T-helper 2 cell treated with Interferon-gamma antibody and Interleukin-4, amounts not matched to agents 100 ng/mL and 5 ng/mL, for 36 hours (primary cell): Measurements from ENCODE around the gene BAIAP2. TPM values are rescaled to one million over a fixed set of nuclear protein-coding genes. Genes with fewer than 3 reads are reported as not detected.

ENCODE experiments used
- intact Hi-C: fragments of 100-400 bp; cut with micrococcal nuclease; formaldehyde crosslinking; loops from one replicate; pipeline ENCODE4 v1.15.1; 2023
- total RNA-seq: library from RNA; stranded (reverse); gene quantifications from 2 replicates; pipeline ENCODE4 v1.2.3, GENCODE V29; 2022

Gene BAIAP2
- total RNA-seq, 1 donor from 2014 or later, result 5.5 TPM

- intact Hi-C loops, result no loop called here
These were observed 87.1 kb downstream of the BAIAP2 start for GRCh38 chr17:81121841-81122733.

GRCh38 chr17:81123052-81124048, 88.4 kb downstream of the BAIAP2 start:
- intact Hi-C loops, result no loop called here

GRCh38 chr17:81124377-81124776, 89.4 kb downstream of the BAIAP2 start:
- intact Hi-C loops, result no loop called here

GRCh38 chr17:81125573-81126081, 90.7 kb downstream of the BAIAP2 start:
- intact Hi-C loops, result no loop called here

- intact Hi-C loops, result no loop called here
These were observed 91.6 kb downstream of the BAIAP2 start for GRCh38 chr17:81126281-81127132.

- intact Hi-C loops, result no loop called here
These were observed 92.1 kb downstream of the BAIAP2 start for GRCh38 chr17:81127133-81127455.

GRCh38 chr17:81127526-81128177, 92.7 kb downstream of the BAIAP2 start:
- intact Hi-C loops, result no loop called here

- intact Hi-C loops, result no loop called here
These were observed 93.4 kb downstream of the BAIAP2 start for GRCh38 chr17:81128338-81128737.

GRCh38 chr17:81128774-81129173, 93.8 kb downstream of the BAIAP2 start:
- intact Hi-C loops, result no loop called here

GRCh38 chr17:81129289-81129688, 94.3 kb downstream of the BAIAP2 start:
- intact Hi-C loops, result no loop called here

GRCh38 chr17:81129711-81130367, 94.9 kb downstream of the BAIAP2 start:
- intact Hi-C loops, result no loop called here

- intact Hi-C loops, result no loop called here
These were observed 95.7 kb downstream of the BAIAP2 start for GRCh38 chr17:81130385-81131361.

GRCh38 chr17:81131486-81132196, 96.7 kb downstream of the BAIAP2 start:
- intact Hi-C loops, result no loop called here

GRCh38 chr17:81132197-81132540, 97.2 kb downstream of the BAIAP2 start:
- intact Hi-C loops, result no loop called here

- intact Hi-C loops, result no loop called here
These were observed 98.1 kb downstream of the BAIAP2 start for GRCh38 chr17:81132770-81133723.

- intact Hi-C loops, result no loop called here
These were observed 99.3 kb downstream of the BAIAP2 start for GRCh38 chr17:81134064-81134781.
